Lower lobe of right lung (tissue), 2 donors: Measurements from ENCODE around the gene SLC16A8. TPM values are rescaled to one million over a fixed set of nuclear protein-coding genes. Genes with fewer than 3 reads are reported as not detected.
A peak's percentile ranks its signal among the peaks of the same experiment; 100 is the strongest.

Experiments
- ATAC-seq, 2 donors: fragments of 200-7000 bp; cut with Tn5 transposase; one replicate each; pipeline ENCODE4 v1.9.1; 2020 to 2022; ENCODE audit warnings: mild to moderate bottlenecking in 2 of 2, moderate library complexity in 2 of 2
- DNase-seq: peaks from one replicate; pipeline ENCODE4 v3.0.0-alpha.2; 2020
- H3K27ac ChIP-seq: fragments of 200-600 bp; one replicate; pipeline ENCODE4 v1.8.0; 2022
- H3K27me3 ChIP-seq: fragments of 200-600 bp; one replicate; pipeline ENCODE4 v1.8.0; 2022; ENCODE audit warnings: low read depth
- H3K36me3 ChIP-seq: fragments of 200-600 bp; one replicate; pipeline ENCODE4 v1.8.0; 2022; ENCODE audit warnings: mild to moderate bottlenecking
- H3K4me1 ChIP-seq: fragments of 200-600 bp; one replicate; pipeline ENCODE4 v1.8.0; 2022
- H3K4me3 ChIP-seq: fragments of 200-600 bp; one replicate; pipeline ENCODE4 v1.8.0; 2022; ENCODE audit warnings: mild to moderate bottlenecking
- H3K9me3 ChIP-seq: fragments of 200-600 bp; one replicate; pipeline ENCODE4 v1.8.0; 2022
- CTCF ChIP-seq: fragments of 200-600 bp; IDR thresholded peaks from one replicate; pipeline ENCODE4 v1.8.0; 2022; ENCODE audit warnings: antibody characterized with exemption, mild to moderate bottlenecking
- intact Hi-C: fragments of 100-400 bp; cut with DNase I; formaldehyde crosslinking; loops from one replicate; pipeline ENCODE4 v1.11.0; 2022
- total RNA-seq: library from RNA; stranded (reverse); fragmentation: NEBNext Ultra II Directional; extraction: Animal tissue kit (Norgen Biotek cat#: 25700); gene quantifications from one replicate; pipeline ENCODE4 v1.2.1, GENCODE V29; 2021
- donor health status: DM: no; HTN: yes; CAD: no; lungs with severe emphysema.

Gene SLC16A8
- total RNA-seq, 1 donor from 2014 or later = 0.24 TPM

- Histone ChIP-seq H3K36me3 (peaks cover 78% of the 10 kb centered on the region), H3K9me3 (no peaks in the 10 kb centered on the region)
- DNase-seq = no peak
Observed at GRCh38 chr22:38065539-38065938, 18.4 kb downstream of the SLC16A8 start.

DNA sequence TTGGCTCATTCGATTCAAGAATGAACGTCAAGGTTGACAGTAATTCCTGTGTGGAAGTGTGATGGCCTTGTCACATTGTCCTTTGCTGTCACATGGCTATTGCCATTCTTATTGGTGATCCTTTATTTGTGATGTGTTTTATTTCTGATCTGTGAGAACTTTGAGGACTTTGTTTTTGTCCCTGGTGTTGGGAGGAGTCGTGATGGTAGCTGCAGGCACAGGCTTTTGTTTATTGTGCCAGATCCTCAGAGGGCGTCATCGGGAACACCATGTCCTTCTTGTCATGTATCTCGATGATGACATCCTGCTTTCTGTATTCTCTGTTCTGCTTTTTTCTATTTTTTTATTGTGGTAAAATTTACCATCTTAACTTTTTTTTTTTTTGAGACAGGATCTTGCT lies 21.2 kb downstream of the SLC16A8 start:
- H3K4me3 ChIP-seq = no peak overlapping the region
- no peaks in the 10 kb centered on the region for H3K9me3 ChIP-seq
- DNase-seq (peak; percentile 65), ATAC-seq (peak; percentile 68 to 78)
- H3K27ac ChIP-seq = peak overlapping the region; percentile 62
- intact Hi-C loops = no loop called here
- peaks cover 68% of the 10 kb centered on the region for H3K36me3 ChIP-seq
- H3K27me3 ChIP-seq = no peaks in the 10 kb centered on the region
- TF ChIP-seq CTCF = no peak
- H3K4me1 ChIP-seq = no peaks in the 10 kb centered on the region

More at GRCh38 chr22:38065539-38065938, 18.4 kb downstream of the SLC16A8 start:
- Histone ChIP-seq H3K4me3 (no peak overlapping the region), H3K27me3 (no peaks in the 10 kb centered on the region), H3K4me1 (no peaks in the 10 kb centered on the region), H3K27ac (no peak overlapping the region)
- intact Hi-C loops = no loop called here
- ATAC-seq = no peak
- TF ChIP-seq CTCF = no peak

DNA sequence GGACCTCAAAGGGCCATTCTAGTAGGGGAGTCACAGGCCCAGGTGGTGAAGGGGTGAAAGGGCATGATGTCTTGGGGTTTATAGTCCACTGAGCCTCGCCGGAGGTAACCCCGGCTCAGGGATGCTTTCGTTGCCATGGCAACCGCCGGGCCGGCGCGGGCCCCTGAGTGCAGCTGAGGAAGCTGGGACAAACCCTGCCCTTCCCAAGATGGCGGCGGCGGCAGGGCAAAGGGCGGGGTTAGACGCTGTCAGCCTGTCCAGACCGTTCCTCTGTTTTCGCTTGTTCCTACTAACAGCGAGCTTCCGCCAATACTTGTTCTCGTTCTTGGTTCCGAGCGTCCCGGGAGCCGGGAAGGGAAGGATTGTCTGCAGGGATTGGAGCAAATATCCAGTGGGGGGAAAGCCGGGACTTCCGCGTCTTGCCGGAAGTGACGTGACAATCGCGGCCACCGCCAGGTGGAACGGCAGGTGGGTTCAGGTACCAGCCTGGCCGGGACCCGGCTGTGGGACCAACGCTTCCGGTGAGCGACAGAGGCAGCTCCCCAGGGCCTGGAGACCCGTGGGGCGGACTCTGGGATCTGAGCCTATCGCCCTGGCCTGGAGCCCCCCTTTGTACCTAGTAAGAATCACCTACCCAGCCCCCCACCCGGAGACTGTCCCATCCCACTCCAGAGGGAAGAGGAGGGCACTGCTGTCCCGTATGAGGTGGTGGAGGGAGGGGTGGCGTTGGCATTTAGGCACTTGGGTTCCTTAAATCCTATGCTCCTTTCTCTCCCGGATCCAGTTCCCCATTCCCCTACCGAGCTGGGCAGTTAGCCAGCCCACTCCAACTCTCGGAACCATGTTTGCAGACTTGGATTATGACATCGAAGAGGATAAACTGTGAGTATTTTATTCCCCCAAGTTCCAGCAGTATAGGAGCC lies 26.8 kb downstream of the SLC16A8 start, which contains the start of gene PICK1:
TSS of gene PICK1 (plus strand) at position 436 of the 923 bp plus-strand sequence. CDS start at position 842, 406 bp downstream.
- ATAC-seq = peak; percentile 94 to 95
- Histone ChIP-seq H3K27ac (peak within 1 kb of the TSS; percentile 95), H3K27me3 (no peaks in the 10 kb centered on the region)

GRCh38 chr22:38051900-38052862 lies 31.8 kb downstream of the SLC16A8 start:
- peak; percentile 75 to 76 for ATAC-seq
- DNase-seq = peak; percentile 87
- no peak overlapping the region for H3K27ac ChIP-seq
- intact Hi-C loops = no loop called here
- H3K4me1 ChIP-seq = peaks cover 7% of the 10 kb centered on the region
- no peaks in the 10 kb centered on the region for H3K27me3 ChIP-seq
- H3K9me3 ChIP-seq = no peaks in the 10 kb centered on the region
- no peaks in the 10 kb centered on the region for H3K36me3 ChIP-seq
- peak; percentile 92 for TF ChIP-seq CTCF
- H3K4me3 ChIP-seq = no peak overlapping the region

More for the DNA sequence above, 26.8 kb downstream of the SLC16A8 start, which contains the start of gene PICK1:
- DNase-seq = peak; percentile 91
- H3K4me3 ChIP-seq = peak within 1 kb of the TSS; percentile 74
- peaks cover 4% of the 10 kb centered on the region for H3K4me1 ChIP-seq
- TF ChIP-seq CTCF = no peak
- H3K36me3 ChIP-seq = peaks cover 27% of the 10 kb centered on the region
- intact Hi-C loops = no loop called here
- no peaks in the 10 kb centered on the region for H3K9me3 ChIP-seq

DNA sequence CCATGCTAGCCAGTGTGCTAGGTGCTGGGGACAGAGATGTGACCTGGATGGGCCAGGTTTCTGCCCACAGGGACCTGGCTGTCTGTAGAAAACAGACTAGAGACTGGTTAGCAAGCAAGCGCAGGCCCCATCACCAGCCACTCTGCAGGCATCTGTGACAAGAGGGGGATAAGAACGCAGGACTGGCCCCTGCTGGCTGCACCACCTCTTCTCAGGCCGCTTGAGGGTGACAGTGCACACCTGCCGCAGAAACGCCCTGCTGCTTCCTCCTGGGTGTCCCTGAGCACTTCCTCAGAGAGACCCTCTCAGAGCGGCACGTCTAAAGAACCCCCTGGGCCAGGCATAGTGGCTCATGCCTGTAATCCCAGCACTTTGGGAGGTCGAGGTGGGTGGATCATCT lies 32.7 kb downstream of the SLC16A8 start:
- DNase-seq (no peak), ATAC-seq (no peak)
- Histone ChIP-seq H3K27me3 (no peaks in the 10 kb centered on the region), H3K4me3 (no peak overlapping the region), H3K4me1 (peaks cover 7% of the 10 kb centered on the region), H3K36me3 (no peaks in the 10 kb centered on the region), H3K27ac (no peak overlapping the region), H3K9me3 (no peaks in the 10 kb centered on the region)
- no peak for TF ChIP-seq CTCF
- intact Hi-C loops = no loop called here
